Measurements from ENCODE around the gene APOA1.

The APOA1 gene

DNA sequence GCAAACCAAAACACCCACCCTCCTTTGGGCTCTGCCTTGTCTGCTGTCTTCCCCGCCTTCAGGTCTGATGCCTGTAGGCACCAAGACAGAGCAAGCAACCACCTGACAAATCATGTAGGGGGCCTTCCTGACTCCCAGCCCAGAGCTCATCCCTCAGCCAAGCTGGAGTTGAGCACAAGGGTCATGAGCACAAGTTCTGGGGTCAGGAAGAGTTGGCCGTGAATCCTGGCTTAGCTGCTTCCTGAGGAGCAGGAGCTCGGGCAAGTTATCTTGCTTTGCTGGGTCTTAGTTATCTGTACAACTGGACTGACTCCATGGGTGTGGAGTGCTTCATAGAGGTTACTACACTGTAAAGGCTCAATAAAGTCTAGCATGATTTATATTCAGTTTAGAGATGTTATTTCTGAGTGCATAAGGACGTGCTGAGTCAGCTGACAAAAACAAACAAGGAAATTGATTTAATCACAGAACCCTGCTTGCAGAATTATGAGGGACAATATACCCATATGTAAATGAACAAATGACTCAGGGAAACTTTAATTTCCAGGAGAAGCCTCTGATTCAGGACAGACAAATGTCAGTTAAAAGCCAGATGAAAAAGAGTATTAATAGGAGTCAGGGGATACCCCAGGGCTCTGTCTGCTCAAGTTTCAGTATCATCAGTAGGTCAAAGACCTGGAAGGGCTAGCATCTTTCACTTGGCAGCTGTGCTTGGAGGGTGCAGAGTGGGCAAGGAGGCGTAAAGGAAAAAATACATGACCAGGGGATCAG is 15.0 kb upstream of the APOA1 start:
- TF ChIP-seq, protein P1, sequence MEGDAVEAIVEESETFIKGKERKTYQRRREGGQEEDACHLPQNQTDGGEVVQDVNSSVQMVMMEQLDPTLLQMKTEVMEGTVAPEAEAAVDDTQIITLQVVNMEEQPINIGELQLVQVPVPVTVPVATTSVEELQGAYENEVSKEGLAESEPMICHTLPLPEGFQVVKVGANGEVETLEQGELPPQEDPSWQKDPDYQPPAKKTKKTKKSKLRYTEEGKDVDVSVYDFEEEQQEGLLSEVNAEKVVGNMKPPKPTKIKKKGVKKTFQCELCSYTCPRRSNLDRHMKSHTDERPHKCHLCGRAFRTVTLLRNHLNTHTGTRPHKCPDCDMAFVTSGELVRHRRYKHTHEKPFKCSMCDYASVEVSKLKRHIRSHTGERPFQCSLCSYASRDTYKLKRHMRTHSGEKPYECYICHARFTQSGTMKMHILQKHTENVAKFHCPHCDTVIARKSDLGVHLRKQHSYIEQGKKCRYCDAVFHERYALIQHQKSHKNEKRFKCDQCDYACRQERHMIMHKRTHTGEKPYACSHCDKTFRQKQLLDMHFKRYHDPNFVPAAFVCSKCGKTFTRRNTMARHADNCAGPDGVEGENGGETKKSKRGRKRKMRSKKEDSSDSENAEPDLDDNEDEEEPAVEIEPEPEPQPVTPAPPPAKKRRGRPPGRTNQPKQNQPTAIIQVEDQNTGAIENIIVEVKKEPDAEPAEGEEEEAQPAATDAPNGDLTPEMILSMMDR (IDR thresholded peaks at IDR 0.05; ENCODE audit: extremely low read depth, missing control alignments), result no peak
- no peak for DNase-seq (ENCODE audit: low spot score)

DNA sequence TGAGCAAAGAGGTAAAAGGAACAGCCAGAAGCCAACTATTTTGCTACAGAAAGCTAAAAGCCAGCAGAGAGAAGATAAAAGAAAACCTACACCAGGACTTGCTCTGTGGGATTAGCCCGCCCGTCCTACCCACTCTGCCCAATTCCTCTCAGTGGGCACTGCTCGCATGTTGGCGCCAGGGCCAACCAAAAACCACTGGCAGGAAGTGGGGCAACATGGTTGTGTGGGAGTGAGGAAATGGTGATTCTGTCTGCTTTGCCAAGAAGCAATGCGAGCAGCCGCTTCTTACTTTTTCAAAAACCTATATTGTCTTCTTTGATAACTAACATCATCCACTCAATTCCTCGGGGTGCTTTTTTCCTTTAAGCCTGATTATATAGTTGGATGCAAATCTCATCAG is 14.2 kb upstream of the APOA1 start:
- DNase-seq (ENCODE audit: low spot score), result no peak
- TF ChIP-seq, protein P1 (IDR thresholded peaks at IDR 0.05; ENCODE audit: extremely low read depth, missing control alignments), result no peak

DNA sequence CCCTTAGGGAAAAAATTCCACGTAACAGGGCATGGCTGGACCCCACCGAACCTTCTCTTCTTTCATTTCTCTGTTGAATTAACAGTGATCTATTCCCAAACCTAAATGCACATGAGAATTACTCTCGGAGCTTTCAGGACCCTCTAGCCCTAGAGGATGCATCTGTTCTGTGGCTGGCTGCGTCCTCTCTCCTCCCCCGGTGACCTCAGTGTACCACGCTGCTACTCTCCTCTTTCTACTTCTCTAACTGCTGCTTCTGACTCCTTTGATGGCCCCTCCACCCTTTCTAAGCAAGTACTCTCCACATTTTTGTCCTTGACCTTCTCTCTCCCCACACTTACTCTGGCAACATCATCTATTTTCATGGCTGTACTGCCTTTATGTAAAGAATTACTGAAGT is 12.1 kb upstream of the APOA1 start:
- TF ChIP-seq, protein P1 (IDR thresholded peaks at IDR 0.05; ENCODE audit: extremely low read depth, missing control alignments), result no peak

DNA sequence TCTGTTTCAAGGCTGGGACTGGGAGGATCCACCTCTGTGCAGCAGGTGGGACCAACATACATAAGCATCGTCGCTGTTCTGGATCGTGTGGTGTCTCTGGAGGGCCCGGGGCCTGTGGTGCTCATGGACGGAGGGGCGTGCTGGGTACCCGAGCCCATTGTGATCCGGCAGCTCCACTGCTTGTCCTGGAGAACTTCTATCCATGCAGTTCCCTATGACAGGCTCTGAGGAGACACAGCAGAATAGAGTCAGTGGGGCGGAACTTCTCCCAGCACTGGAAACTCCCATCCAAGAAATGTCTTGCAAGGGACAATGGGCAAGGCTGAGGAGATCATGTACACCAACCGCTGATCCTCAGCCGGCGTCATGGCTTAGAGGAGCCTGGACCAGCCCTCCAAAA is 11.6 kb upstream of the APOA1 start:
- no peak for DNase-seq (ENCODE audit: low spot score)
- TF ChIP-seq, protein P1 (IDR thresholded peaks at IDR 0.05; ENCODE audit: extremely low read depth, missing control alignments), result no peak

More for the DNA sequence above, 12.1 kb upstream of the APOA1 start:
- DNase-seq (ENCODE audit: low spot score), result no peak

DNA sequence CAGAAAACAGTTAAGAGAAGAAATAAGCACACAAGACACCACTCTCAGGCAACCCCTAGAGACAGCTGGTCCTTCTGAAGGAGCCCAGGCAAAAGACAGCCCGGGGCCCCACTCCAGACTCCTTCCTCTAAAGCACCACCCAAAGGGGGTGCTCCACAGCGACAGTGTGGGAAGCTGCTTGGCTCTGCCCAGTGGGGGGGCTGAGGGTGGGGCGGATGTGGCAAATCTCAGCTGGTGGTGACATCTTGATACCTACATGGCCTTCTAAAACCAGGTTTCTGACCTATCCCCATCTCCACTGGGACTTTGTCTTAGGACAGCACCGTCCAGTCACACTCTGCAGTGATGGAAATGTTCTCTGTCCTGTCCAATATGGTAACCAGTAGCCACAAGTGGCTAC is 10.2 kb upstream of the APOA1 start:
- DNase-seq (ENCODE audit: low spot score), result no peak
- TF ChIP-seq, protein P1 (IDR thresholded peaks at IDR 0.05; ENCODE audit: extremely low read depth, missing control alignments), result no peak

DNA sequence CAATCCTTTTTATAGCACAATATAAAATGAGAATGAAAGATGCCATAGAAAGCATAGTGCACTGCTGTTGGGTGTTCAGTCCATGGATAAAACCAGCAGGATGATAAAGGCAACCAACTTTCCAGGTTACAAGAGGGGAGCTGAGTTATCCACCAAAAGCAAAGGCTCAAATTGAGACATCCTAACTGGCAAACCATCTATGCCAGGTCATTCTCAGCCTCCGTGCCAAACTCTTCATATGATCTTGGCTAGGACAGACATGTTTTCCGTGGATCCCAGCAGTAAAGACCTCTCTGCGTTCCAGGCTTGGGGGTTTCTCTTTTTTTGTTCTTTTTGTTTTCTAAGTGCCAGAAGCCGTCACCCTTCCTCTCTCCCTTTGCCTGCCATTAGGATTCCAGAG is 7.3 kb upstream of the APOA1 start:
- DNase-seq (ENCODE audit: low spot score), result no peak
- TF ChIP-seq, protein P1 (IDR thresholded peaks at IDR 0.05; ENCODE audit: extremely low read depth, missing control alignments), result no peak

DNA sequence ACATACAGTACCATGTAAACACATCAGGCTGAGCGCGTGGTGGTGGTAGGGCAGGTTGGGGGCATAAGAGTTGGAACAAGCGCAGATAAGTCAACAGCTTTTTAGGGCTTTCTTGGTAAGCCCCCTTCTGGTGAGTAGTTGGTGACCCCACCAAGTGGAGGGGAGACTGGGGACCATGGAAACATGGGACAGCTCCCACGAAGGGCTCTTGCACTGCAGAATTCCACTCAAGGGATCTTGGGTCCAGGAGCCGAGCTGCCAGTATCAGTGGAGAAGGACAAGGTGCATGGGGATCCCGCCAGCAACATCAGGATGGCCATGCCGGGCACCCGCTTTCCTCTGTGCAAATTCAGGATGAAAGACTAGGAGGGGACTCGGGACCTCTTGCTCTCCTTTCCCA is 6.2 kb upstream of the APOA1 start:
- TF ChIP-seq, protein P1 (IDR thresholded peaks at IDR 0.05; ENCODE audit: extremely low read depth, missing control alignments), result no peak
- no peak for DNase-seq (ENCODE audit: low spot score)
